ENCODE data around the gene TSC22D1. TPM values are rescaled to one million over a fixed set of nuclear protein-coding genes. Genes with fewer than 3 reads are reported as not detected.

The TSC22D1 gene
- total and polyA plus RNA-seq, 4 donors: 21.0 to 43.5 (median 37.0) TPM

GRCh38 chr13:44407891-44408290 is 168.2 kb downstream of the TSC22D1 start:
- Histone ChIP-seq H3K27me3 (ENCODE audit: control insufficient read depth in 4 of 4, insufficient read depth in 4 of 4, low read length in 3 of 4) (no peaks in the 10 kb centered on the region), H3K9ac (ENCODE audit: low read depth in 1 of 2, low read length in 2 of 2) (no peak overlapping the region), H3K9me3 (ENCODE audit: control insufficient read depth in 4 of 4, low read length in 3 of 4) (no peaks in the 10 kb centered on the region), H3K27ac (ENCODE audit: low read depth in 1 of 2, low read length in 2 of 2) (no peak overlapping the region), H3K4me1 (ENCODE audit: control insufficient read depth in 4 of 4, insufficient read depth in 4 of 4, low read length in 3 of 4) (peaks cover 1 to 21% (median 16%) of the 10 kb centered on the region in 4 donors), H3K4me3 (ENCODE audit: low read depth in 1 of 3, low read length in 3 of 3) (no peak overlapping the region), H3K36me3 (ENCODE audit: control insufficient read depth in 4 of 4, insufficient read depth in 3 of 4, low read depth in 1 of 4, low read length in 3 of 4) (no peaks in the 10 kb centered on the region)
- WGBS: 94% methylated on average over 7 of the region's 7 CpGs
- TF ChIP-seq RAD21 (IDR thresholded peaks at IDR 0.05) (no peak), GABPA (IDR thresholded peaks at IDR 0.05 in 1 of 2, conservative IDR thresholded peaks at IDR 0.05 in 1 of 2) (no peak), ATF3 (IDR thresholded peaks at IDR 0.05) (no peak), EGR1 (IDR thresholded peaks at IDR 0.05; ENCODE audit: low read depth in 2 of 2) (no peak), FOXA1 (IDR thresholded peaks at IDR 0.05) (no peak), REST (IDR thresholded peaks at IDR 0.05) (no peak), MAX (IDR thresholded peaks at IDR 0.05) (no peak), CTCF (IDR thresholded peaks at IDR 0.05; ENCODE audit: low read depth, low read length, missing input control) (no peak), SP1 (IDR thresholded peaks at IDR 0.05) (no peak), TAF1 (conservative IDR thresholded peaks at IDR 0.05) (no peak), NR2F2 (IDR thresholded peaks at IDR 0.05) (no peak), HNF4A (conservative IDR thresholded peaks at IDR 0.05) (no peak), JUND (IDR thresholded peaks at IDR 0.05) (no peak), ZBTB33 (IDR thresholded peaks at IDR 0.05) (no peak), HNF4G (IDR thresholded peaks at IDR 0.05) (no peak), YY1 (IDR thresholded peaks at IDR 0.05) (no peak)
- DNase-seq (ENCODE audit: low spot score): no peak

- DNase-seq (ENCODE audit: low spot score): no peak
- H3K36me3 ChIP-seq (ENCODE audit: control insufficient read depth in 4 of 4, insufficient read depth in 3 of 4, low read depth in 1 of 4, low read length in 3 of 4): no peaks in the 10 kb centered on the region
- H3K9ac ChIP-seq (ENCODE audit: low read depth in 1 of 2, low read length in 2 of 2): no peak overlapping the region
- WGBS: 82% methylated on average over 3 of the region's 3 CpGs
- H3K9me3 ChIP-seq (ENCODE audit: control insufficient read depth in 4 of 4, low read length in 3 of 4): no peaks in the 10 kb centered on the region
- no peak overlapping the region for H3K27ac ChIP-seq (ENCODE audit: low read depth in 1 of 2, low read length in 2 of 2)
- H3K27me3 ChIP-seq (ENCODE audit: control insufficient read depth in 4 of 4, insufficient read depth in 4 of 4, low read length in 3 of 4): no peaks in the 10 kb centered on the region
- no peak overlapping the region for H3K4me3 ChIP-seq (ENCODE audit: low read depth in 1 of 3, low read length in 3 of 3)
- TF ChIP-seq FOXA1 (IDR thresholded peaks at IDR 0.05): no peak
- TF ChIP-seq ATF3 (IDR thresholded peaks at IDR 0.05): no peak
- TF ChIP-seq MAX (IDR thresholded peaks at IDR 0.05): no peak
- no peak for TF ChIP-seq CTCF (IDR thresholded peaks at IDR 0.05; ENCODE audit: low read depth, low read length, missing input control)
- TF ChIP-seq TAF1 (conservative IDR thresholded peaks at IDR 0.05): no peak
- TF ChIP-seq ZBTB33 (IDR thresholded peaks at IDR 0.05): no peak
- no peak for TF ChIP-seq FOXA2 (IDR thresholded peaks at IDR 0.05)
- TF ChIP-seq RXRA (IDR thresholded peaks at IDR 0.05): no peak
- no peak for TF ChIP-seq YY1 (IDR thresholded peaks at IDR 0.05)
- TF ChIP-seq NR2F2 (IDR thresholded peaks at IDR 0.05): no peak
- TF ChIP-seq EGR1 (IDR thresholded peaks at IDR 0.05; ENCODE audit: low read depth in 2 of 2): no peak
- peaks cover 1 to 26% (median 19%) of the 10 kb centered on the region in 4 donors for H3K4me1 ChIP-seq (ENCODE audit: control insufficient read depth in 4 of 4, insufficient read depth in 4 of 4, low read length in 3 of 4)
Observed at GRCh38 chr13:44407379-44407778, 168.8 kb downstream of the TSC22D1 start.
